Measurements from ENCODE around the gene CXXC1. TPM values are rescaled to one million over a fixed set of nuclear protein-coding genes. Genes with fewer than 3 reads are reported as not detected.

Gene CXXC1
- total and polyA plus RNA-seq, 2 donors (not counting 3 experiments of a cell fraction or from before 2014, with no cell fraction given), result 64.4 to 128 TPM

GRCh38 chr18:50285631-50286321 is 1.7 kb downstream of the CXXC1 start:
- Histone ChIP-seq H3K9ac (replicated peaks; ENCODE audit: extremely low read depth, insufficient read depth, low read length) (no peak overlapping the region), H3K36me3 (ENCODE audit: control insufficient read depth in 2 of 2, extremely low read depth in 1 of 2, insufficient read depth in 2 of 2, low read length in 2 of 2) (peaks cover 0 to 26% of the 10 kb centered on the region in 2 experiments), H3K4me2 (ENCODE audit: insufficient read depth, low read length) (no peak overlapping the region), H3K9me3 (replicated peaks; ENCODE audit: control insufficient read depth, insufficient read depth, low read length) (no peaks in the 10 kb centered on the region), H2AFZ (ENCODE audit: low read depth, low read length) (no peak overlapping the region), H4K20me1 (replicated peaks; ENCODE audit: control insufficient read depth, extremely low read depth, insufficient read depth, low read length) (no peaks in the 10 kb centered on the region), H3K27ac (ENCODE audit: insufficient read depth, low read depth, low read length) (no peak overlapping the region), H3K9me1 (replicated peaks; ENCODE audit: control insufficient read depth, extremely low read depth, insufficient read depth, low read length) (no peaks in the 10 kb centered on the region), H3K4me1 (ENCODE audit: control insufficient read depth, extremely low read depth, insufficient read depth, low read length) (peaks cover 10% of the 10 kb centered on the region), H3K27me3 (ENCODE audit: control insufficient read depth in 2 of 2, insufficient read depth in 2 of 2, low read length in 2 of 2) (no peaks in the 10 kb centered on the region), H3K79me2 (ENCODE audit: control insufficient read depth, insufficient read depth, low read length) (peaks cover 17% of the 10 kb centered on the region), H3K4me3 (replicated peaks in 1 of 3; ENCODE audit: insufficient read depth in 1 of 3, low read depth in 1 of 3, low read length in 3 of 3) (no peak overlapping the region)
- DNase-seq (ENCODE audit: low read depth, low spot score) (no peak), FAIRE-seq (no peak)
- TF ChIP-seq MYC (IDR thresholded peaks at IDR 0.05; ENCODE audit: low read depth, low read length), result no peak
- no peak for TF ChIP-seq JUN (IDR thresholded peaks at IDR 0.05; ENCODE audit: borderline replicate concordance, insufficient read depth, insufficient read length, low read depth)
- TF ChIP-seq POLR2AphosphoS5 (IDR thresholded peaks at IDR 0.05; ENCODE audit: insufficient read depth, low read depth, low read length), result no peak
- no peak for TF ChIP-seq POLR2A (IDR thresholded peaks at IDR 0.05; ENCODE audit: low read depth, low read length)
- TF ChIP-seq FOS (IDR thresholded peaks at IDR 0.05; ENCODE audit: borderline replicate concordance, insufficient read depth, low read length), result no peak
- TF ChIP-seq, protein P1, sequence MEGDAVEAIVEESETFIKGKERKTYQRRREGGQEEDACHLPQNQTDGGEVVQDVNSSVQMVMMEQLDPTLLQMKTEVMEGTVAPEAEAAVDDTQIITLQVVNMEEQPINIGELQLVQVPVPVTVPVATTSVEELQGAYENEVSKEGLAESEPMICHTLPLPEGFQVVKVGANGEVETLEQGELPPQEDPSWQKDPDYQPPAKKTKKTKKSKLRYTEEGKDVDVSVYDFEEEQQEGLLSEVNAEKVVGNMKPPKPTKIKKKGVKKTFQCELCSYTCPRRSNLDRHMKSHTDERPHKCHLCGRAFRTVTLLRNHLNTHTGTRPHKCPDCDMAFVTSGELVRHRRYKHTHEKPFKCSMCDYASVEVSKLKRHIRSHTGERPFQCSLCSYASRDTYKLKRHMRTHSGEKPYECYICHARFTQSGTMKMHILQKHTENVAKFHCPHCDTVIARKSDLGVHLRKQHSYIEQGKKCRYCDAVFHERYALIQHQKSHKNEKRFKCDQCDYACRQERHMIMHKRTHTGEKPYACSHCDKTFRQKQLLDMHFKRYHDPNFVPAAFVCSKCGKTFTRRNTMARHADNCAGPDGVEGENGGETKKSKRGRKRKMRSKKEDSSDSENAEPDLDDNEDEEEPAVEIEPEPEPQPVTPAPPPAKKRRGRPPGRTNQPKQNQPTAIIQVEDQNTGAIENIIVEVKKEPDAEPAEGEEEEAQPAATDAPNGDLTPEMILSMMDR (IDR thresholded peaks at IDR 0.05; ENCODE audit: extremely low read depth in 1 of 2, insufficient read depth in 1 of 2, low read depth in 1 of 2, low read length in 2 of 2), result no peak
- no peak for TF ChIP-seq GATA2 (IDR thresholded peaks at IDR 0.05; ENCODE audit: insufficient read depth, insufficient read length, low read depth, low read length)
- no peak for TF ChIP-seq MAX (IDR thresholded peaks at IDR 0.05; ENCODE audit: insufficient read depth, insufficient read length)
- no peak for TF ChIP-seq EZH2 (IDR thresholded peaks at IDR 0.05; ENCODE audit: borderline replicate concordance, low read depth, low read length, severe bottlenecking)
- intact Hi-C loops (cut with micrococcal nuclease) (loop anchor here (2.0 kb wide), 1 partner anchor 89 kb away; the partner anchor contains the start of gene SKA1), dilution Hi-C loops (cut with MboI; ENCODE audit: extremely low pct_ligation_motif_present, low sequenced_read_pairs) (no loop called here)
- CTCF ChIA-PET, result no interaction called here
- POLR2A ChIA-PET, result no interaction called here
- no TSS peak for BruUV-seq (replicated peaks)

Data from endothelial cell of umbilical vein (primary cell).